Heart right ventricle (tissue), 16 donors: Measurements from ENCODE around the gene CD209. TPM values are rescaled to one million over a fixed set of nuclear protein-coding genes. Genes with fewer than 3 reads are reported as not detected.

ENCODE experiments used
- ATAC-seq, 8 donors: fragments of 200-7000 bp; cut with Tn5 transposase; one replicate each; pipeline ENCODE4 v1.9.1; 2020; ENCODE audit warnings: mild to moderate bottlenecking in 8 of 8, moderate library complexity in 8 of 8, moderate number of reproducible peaks in 1 of 8
- DNase-seq, 2 donors: peaks; one replicate each; pipeline ENCODE4 v3.0.0-alpha.2; 2020
- H3K27ac ChIP-seq, 10 donors: fragments of 200-600 bp; sonication (generic) in 2 of 10; one replicate each; pipeline versions ENCODE4 v1.5.0 to v1.8.0; 2020 to 2022; ENCODE audit warnings: mild to moderate bottlenecking in 3 of 10
- H3K27me3 ChIP-seq, 7 donors: fragments of 200-600 bp; one replicate each; pipeline ENCODE4 v1.8.0; 2021 to 2022; ENCODE audit warnings: mild to moderate bottlenecking in 2 of 7
- H3K36me3 ChIP-seq, 9 donors: fragments of 200-600 bp; sonication (generic) in 1 of 9; one replicate each; pipeline versions ENCODE4 v1.5.0 to v1.8.0; 2020 to 2022; ENCODE audit warnings: mild to moderate bottlenecking in 2 of 9
- H3K4me1 ChIP-seq, 9 donors: fragments of 200-600 bp; sonication (generic) in 1 of 9; one replicate each; pipeline versions ENCODE4 v1.5.0 to v1.8.0; 2020 to 2022; ENCODE audit warnings: mild to moderate bottlenecking in 4 of 9
- H3K4me3 ChIP-seq, 10 donors: fragments of 200-600 bp; sonication (generic) in 2 of 10; one replicate each; pipeline versions ENCODE4 v1.5.0 to v1.8.0; 2020 to 2022; ENCODE audit warnings: mild to moderate bottlenecking in 7 of 10, moderate library complexity in 2 of 10
- H3K9me3 ChIP-seq, 11 donors: fragments of 200-600 bp in 10 of 11; sonication (generic) in 2 of 11; one replicate each; pipeline versions ENCODE4 v1.5.0 to v1.8.0; 2013 to 2022; ENCODE audit warnings: mild to moderate bottlenecking in 2 of 11, control low read depth in 1 of 11, moderate library complexity in 1 of 11
- WGBS, 2 donors: extraction: QIAGEN DNeasy Blood & Tissue Kit; methylation state at CpG; one replicate each; pipeline ENCODE4 v1.1.7; 2013; ENCODE audit warnings: inconsistent platforms in 1 of 2; 5-methylcytosine and 5-hydroxymethylcytosine counted together
- intact Hi-C, 10 donors: fragments of 100-400 bp; cut with DNase I; formaldehyde crosslinking; loops; one replicate each; pipeline versions ENCODE4 v1.11.1 to v1.14.2; 2022
- polyA plus RNA-seq, 2 donors: library from polyadenylated mRNA; stranded (reverse); fragments of 200-250 nt; gene quantifications; one replicate each; pipeline ENCODE4 v1.2.3, GENCODE V29; 2013
- total RNA-seq, 10 donors: library from RNA; stranded (reverse); fragmentation: NEBNext Ultra II Directional in 3 of 10; extraction: Animal tissue kit (Norgen Biotek cat#: 25700) in 3 of 10; gene quantifications; one replicate each; pipeline versions ENCODE4 v1.2.1 to v1.2.4, GENCODE V29; 2021 to 2023
- TF ChIP-seq, protein P1 (sequence below), 9 donors: fragments of 200-600 bp; sonication (generic) in 2 of 9; IDR thresholded peaks; one replicate each; pipeline versions ENCODE4 v1.5.0 to v1.8.0; 2021 to 2022; ENCODE audit warnings: antibody characterized with exemption in 9 of 9, mild to moderate bottlenecking in 5 of 9, moderate library complexity in 1 of 9
- donor health status: Arrhythmogenic right ventricular cardiomyopathy.
- donor health status: ischemic (EF 13 %, LVEDD 7.1; RV severe dilation, severe dysfunction).
- donor health status: healthy with polysubstance abuse.
- donor health status: DM: no; HTN: yes; CAD: no.
- donor health status: DM: no; HTN: no; CAD: no.
- donor health status: ischemic (EF 25% LVEDD 6.9; RV normal size, moderate dysfunction).
- donor health status: ischemic (EF 25% LVEDD 5.7; RV mildly dilated, moderate dysfunction).
- donor health status: healthy.
- donor health status: DM: yes; HTN: yes; CAD: no.
- donor health status: Ischemic cardiomyopathy.
- donor health status: ischemic (EF 35%, LVEDD 5.7; RV mildly dilated, moderate dysfunction).
- donor health status: nonischemic (EF 11% LVEDD 7.7; RV severe dilation, severe dysfunction).
- donor health status: DM: yes; HTN: yes; CAD: no.
- donor health status: PGD.
- donor health status: ischemic (EF 29% LVEDD 5.4; RV normal size, mild dysfunction).
- donor health status: nonischemic (EF 23%, LVEDD 6.1; RV moderate dilation, normal function).

Gene CD209
- total and polyA plus RNA-seq, 12 donors = 0.54 to 29.6 (median 3.8) TPM

DNA sequence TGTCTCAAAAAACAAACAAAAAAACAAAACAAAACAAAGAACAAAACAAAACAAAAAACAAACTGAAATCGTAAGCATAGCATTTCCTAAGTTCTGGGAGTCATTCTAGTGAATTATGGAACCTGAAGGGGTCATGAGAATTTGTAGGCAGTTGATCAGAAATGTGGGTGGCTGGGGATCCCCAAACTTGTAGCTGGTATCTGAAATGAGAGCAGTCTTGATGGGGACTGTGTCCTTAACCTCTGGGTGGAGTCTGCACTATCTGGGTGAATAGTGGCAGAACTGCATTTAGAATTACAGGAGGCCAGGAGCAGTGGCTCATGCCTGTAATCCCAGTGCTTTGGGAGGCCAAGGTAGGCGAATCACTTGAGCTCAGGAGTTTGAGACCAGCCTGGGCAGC is 21.5 kb downstream of the CD209 start:
- peaks cover 8 to 66% (median 48%) of the 10 kb centered on the region in 7 donors for H3K27me3 ChIP-seq
- TF ChIP-seq, protein P1, sequence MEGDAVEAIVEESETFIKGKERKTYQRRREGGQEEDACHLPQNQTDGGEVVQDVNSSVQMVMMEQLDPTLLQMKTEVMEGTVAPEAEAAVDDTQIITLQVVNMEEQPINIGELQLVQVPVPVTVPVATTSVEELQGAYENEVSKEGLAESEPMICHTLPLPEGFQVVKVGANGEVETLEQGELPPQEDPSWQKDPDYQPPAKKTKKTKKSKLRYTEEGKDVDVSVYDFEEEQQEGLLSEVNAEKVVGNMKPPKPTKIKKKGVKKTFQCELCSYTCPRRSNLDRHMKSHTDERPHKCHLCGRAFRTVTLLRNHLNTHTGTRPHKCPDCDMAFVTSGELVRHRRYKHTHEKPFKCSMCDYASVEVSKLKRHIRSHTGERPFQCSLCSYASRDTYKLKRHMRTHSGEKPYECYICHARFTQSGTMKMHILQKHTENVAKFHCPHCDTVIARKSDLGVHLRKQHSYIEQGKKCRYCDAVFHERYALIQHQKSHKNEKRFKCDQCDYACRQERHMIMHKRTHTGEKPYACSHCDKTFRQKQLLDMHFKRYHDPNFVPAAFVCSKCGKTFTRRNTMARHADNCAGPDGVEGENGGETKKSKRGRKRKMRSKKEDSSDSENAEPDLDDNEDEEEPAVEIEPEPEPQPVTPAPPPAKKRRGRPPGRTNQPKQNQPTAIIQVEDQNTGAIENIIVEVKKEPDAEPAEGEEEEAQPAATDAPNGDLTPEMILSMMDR (IDR thresholded peaks at IDR 0.05) = no peak
- H3K27ac ChIP-seq = no peak overlapping the region
- ATAC-seq (no peak), DNase-seq (no peak)
- H3K36me3 ChIP-seq = no peaks in the 10 kb centered on the region
- no peak overlapping the region for H3K4me3 ChIP-seq
- WGBS, 2 donors = 57 to 59% methylated on average over 2 of the region's 2 CpGs
- intact Hi-C loops = no loop called here
- peaks cover 0 to 14% (median 0%) of the 10 kb centered on the region in 9 donors for H3K4me1 ChIP-seq
- H3K9me3 ChIP-seq = no peaks in the 10 kb centered on the region

DNA sequence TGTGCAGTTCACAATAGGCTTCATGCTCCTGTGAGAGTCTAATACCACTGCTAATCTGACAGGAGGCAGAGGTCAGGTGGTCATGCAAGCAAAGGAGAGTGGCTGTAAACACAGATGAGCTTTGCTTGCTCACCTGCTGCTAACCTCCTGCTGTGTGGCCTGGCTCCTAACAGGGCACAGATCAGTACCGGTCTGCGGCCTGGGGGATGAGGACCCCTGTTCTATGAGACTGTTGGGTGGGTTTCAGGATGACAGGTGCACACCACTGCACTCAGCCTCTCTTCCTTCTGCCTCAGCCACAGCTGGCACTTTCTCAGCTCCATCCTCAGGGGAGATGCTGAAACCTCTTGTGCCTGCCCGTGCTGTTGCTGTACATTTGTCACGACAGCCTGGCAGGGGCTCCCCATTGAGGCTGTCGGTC is 25.1 kb downstream of the CD209 start:
- H3K9me3 ChIP-seq = peaks cover 0 to 2% (median 0%) of the 10 kb centered on the region in 11 donors
- intact Hi-C loops = no loop called here
- WGBS, 2 donors = 52 to 57% methylated on average over 5 of the region's 5 CpGs
- no peak overlapping the region for H3K4me3 ChIP-seq
- H3K4me1 ChIP-seq = no peaks in the 10 kb centered on the region
- ATAC-seq = no peak
- peaks cover 0 to 51% (median 28%) of the 10 kb centered on the region in 7 donors for H3K27me3 ChIP-seq
- H3K27ac ChIP-seq = no peak overlapping the region
- TF ChIP-seq, protein P1 (IDR thresholded peaks at IDR 0.05) = no peak
- no peak for DNase-seq
- no peaks in the 10 kb centered on the region for H3K36me3 ChIP-seq

DNA sequence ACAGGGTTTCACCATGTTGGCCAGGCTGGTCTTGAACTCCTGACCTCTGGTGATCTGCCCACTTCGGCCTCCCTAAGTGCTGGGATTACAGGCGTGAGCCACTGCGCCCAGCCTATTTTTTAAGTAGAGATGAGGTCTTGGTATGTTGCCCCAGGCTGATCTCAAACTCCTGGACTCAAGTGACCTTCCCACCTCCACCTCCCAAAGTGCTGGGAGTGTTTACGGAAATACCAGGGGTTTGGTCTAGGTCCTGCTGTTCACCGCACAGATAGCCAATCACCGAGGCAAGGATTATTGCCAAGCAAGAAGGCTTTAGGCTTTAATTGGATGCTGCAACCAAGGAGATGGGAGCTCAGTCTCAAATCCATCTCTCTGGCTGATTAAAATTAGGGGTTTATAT is 27.0 kb downstream of the CD209 start:
- Histone ChIP-seq H3K27me3 (peaks cover 0 to 38% (median 15%) of the 10 kb centered on the region in 7 donors), H3K27ac (no peak overlapping the region), H3K4me1 (peaks cover 0 to 2% (median 0%) of the 10 kb centered on the region in 9 donors), H3K9me3 (peaks cover 0 to 12% (median 0%) of the 10 kb centered on the region in 11 donors), H3K36me3 (no peaks in the 10 kb centered on the region), H3K4me3 (no peak overlapping the region)
- intact Hi-C loops = no loop called here
- DNase-seq (no peak), ATAC-seq (no peak)
- TF ChIP-seq, protein P1 (IDR thresholded peaks at IDR 0.05) = no peak
- WGBS, 2 donors = 80 to 82% methylated on average over 6 of the region's 6 CpGs

GRCh38 chr19:7718668-7719067 is 28.7 kb downstream of the CD209 start:
- Histone ChIP-seq H3K4me1 (peaks cover 0 to 7% (median 0%) of the 10 kb centered on the region in 9 donors), H3K9me3 (peaks cover 0 to 12% (median 0%) of the 10 kb centered on the region in 11 donors), H3K27me3 (peaks cover 0 to 31% (median 11%) of the 10 kb centered on the region in 7 donors), H3K27ac (no peak overlapping the region), H3K4me3 (no peak overlapping the region), H3K36me3 (no peaks in the 10 kb centered on the region)
- TF ChIP-seq, protein P1 (IDR thresholded peaks at IDR 0.05) = no peak
- no peak for ATAC-seq
- no peak for DNase-seq
- 51% methylated on average over 8 of the region's 8 CpGs for WGBS, 2 donors
- intact Hi-C loops = no loop called here
